GM12872 (cell line): ENCODE data around the gene HSP90AB1.
A peak's percentile ranks its signal among the peaks of the same experiment; 100 is the strongest.

Source experiments
- TF ChIP-seq, protein P1 (sequence below): IDR thresholded peaks from 3 replicates; pipeline ENCODE4 v1.5.1; 2011; ENCODE audit warnings: low read depth, mild to moderate bottlenecking, low read length, moderate library complexity; ENCODE audit not compliant: insufficient read depth

HSP90AB1 gene

DNA sequence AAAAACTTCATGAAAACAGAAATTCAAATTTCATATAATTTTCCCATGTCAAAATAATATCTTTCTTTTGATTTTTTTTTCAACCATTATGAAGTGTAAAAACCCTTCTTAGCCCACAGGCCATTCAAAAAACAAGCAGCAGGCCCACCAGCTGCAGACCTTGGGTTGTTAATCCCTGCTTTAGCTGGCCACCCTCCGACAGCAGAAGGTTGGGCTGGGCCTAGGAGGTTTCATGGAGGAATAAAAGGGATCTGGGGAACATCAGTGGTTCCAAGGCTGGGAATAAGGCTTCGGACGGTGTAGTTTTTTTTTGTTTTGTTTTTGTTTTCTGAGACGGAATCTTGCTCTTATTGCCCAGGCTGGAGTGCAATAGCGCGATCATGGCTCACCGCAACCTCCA lies 3.6 kb upstream of the HSP90AB1 start:
- TF ChIP-seq, protein P1, sequence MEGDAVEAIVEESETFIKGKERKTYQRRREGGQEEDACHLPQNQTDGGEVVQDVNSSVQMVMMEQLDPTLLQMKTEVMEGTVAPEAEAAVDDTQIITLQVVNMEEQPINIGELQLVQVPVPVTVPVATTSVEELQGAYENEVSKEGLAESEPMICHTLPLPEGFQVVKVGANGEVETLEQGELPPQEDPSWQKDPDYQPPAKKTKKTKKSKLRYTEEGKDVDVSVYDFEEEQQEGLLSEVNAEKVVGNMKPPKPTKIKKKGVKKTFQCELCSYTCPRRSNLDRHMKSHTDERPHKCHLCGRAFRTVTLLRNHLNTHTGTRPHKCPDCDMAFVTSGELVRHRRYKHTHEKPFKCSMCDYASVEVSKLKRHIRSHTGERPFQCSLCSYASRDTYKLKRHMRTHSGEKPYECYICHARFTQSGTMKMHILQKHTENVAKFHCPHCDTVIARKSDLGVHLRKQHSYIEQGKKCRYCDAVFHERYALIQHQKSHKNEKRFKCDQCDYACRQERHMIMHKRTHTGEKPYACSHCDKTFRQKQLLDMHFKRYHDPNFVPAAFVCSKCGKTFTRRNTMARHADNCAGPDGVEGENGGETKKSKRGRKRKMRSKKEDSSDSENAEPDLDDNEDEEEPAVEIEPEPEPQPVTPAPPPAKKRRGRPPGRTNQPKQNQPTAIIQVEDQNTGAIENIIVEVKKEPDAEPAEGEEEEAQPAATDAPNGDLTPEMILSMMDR = no peak

DNA sequence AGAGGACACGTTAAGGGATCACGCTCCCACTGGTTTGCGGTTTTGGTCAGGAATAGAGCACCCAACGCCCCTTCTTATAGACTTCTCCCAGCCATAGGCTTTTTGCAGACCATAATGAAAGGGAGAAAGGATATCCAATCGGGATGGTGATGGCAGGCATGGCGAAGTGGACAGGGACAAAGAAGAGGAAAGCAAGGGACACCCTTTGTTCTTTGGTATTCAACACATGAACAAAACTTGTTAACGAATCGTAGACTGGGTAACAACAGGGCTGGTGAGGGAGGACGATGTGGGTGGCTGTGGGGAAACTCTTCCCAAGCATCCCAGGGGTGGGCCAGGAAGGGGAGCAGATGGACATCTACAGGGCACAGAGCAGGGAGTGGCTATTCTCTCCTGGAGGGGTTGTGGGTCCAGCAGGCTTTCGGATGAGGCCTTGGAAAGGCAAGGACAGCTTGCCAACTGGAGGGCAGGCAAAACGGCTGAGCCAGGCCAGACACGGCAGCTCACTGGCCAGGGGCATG lies 1.4 kb upstream of the HSP90AB1 start:
- TF ChIP-seq, protein P1 = no peak

DNA sequence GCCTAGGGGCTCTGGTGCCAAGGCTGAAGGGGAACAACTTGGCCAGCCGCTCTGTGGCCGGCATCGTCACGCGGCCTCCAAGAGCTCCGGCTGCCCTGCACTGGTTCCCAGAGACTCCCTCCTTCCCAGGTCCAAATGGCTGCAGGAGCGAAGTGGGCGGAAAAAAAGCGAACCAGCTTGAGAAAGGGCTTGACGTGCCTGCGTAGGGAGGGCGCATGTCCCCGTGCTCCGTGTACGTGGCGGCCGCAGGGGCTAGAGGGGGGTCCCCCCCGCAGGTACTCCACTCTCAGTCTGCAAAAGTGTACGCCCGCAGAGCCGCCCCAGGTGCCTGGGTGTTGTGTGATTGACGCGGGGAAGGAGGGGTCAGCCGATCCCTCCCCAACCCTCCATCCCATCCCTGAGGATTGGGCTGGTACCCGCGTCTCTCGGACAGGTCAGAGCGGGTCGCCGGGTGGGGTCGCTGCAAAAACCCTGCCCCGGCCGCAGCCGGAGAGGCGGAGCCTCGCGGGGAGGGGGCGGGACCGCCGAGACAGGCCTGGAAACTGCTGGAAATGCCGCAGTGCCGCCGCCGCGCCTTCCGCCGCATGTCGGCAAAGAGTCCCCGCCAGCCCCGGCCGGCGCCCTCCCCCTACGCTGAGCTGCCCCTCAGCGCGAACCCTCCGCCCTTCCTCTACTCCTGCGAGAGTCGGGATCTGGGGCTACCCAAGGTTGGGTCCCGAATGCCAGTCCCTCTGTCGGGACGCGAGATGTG lies 814 bp upstream of the HSP90AB1 start:
- TF ChIP-seq, protein P1 = peak; percentile 43; the same call in 2 of the 3 replicates

DNA sequence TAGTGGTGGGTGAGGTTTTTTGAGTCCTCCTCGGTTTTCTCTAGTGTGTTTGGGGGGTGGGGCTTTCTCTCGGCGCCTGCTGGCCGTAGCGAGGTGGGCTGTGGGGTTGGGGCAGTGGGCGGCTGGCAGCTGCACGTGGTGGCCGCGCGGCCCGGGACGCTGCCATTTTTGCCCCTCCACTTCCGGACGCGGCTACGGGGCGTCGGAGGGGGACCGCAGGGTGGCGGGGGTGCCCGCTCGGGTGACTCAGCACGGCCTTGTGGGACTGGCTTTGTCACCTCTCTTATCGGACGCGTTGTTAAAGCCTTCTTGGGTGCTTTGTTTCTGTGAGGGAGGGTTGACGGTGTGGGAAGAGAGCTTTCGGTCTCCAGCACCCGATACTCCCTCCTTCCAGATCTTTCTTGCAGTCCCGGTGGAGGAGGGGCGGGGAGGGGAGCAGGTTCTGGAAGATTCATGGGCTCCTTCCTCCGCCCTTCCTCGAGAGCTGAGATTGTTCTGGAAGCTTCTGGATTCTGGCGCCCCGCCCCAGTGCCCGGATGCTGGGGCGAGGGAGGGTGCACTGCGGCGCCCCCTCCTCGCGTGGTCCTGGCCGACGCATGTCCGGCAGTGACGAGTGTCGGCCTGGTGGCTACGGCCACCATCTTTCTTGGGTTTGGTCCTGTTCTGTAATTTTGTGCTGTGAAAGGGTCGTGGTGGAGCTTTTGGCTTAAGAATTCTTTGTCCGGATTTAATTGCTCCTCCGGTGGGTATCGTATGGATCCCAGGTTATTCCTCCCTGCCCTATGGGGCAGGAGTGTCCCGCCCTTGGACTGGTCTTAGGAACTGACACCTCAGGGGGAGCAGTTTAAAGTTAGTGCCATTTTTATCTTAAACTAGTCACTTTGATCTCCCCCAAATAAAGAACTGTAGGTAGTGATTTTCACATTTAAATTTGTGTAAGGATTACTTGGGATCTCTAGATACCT lies 719 bp downstream of the HSP90AB1 start:
- TF ChIP-seq, protein P1 = no peak

DNA sequence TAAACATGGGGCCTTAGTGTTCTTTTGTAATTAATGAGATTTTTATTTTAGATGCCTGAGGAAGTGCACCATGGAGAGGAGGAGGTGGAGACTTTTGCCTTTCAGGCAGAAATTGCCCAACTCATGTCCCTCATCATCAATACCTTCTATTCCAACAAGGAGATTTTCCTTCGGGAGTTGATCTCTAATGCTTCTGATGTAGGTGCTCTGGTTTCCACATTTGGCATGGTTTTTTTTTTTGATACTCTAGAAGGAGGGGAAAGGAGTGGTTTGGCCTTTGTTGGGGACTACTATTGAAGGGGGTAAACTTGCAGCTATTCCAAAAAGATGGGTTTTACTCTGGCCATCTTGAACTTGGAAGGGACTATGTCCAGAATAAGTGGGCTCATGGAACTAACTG lies 1.7 kb downstream of the HSP90AB1 start:
- TF ChIP-seq, protein P1 = no peak

DNA sequence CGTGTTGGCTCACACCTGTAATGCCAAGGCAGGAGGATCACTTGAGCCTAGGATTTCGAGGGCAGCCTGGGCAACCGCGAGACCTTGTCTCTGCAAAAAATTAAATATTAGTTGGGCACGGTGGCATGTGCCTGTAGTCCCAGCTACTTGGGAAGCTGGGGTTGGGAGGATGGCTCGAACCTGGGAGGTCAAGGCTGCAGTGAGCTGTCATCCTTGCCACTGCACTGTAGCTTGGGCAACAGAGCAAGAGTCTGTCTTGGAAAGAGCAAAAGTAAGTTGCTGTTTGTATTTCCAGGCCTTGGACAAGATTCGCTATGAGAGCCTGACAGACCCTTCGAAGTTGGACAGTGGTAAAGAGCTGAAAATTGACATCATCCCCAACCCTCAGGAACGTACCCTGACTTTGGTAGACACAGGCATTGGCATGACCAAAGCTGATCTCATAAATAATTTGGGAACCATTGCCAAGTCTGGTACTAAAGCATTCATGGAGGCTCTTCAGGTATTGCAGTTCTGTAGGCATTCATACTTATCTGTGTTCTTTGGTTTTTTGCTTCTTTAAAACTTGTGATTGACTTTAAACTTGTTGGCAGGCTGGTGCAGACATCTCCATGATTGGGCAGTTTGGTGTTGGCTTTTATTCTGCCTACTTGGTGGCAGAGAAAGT lies 2.3 kb downstream of the HSP90AB1 start:
- TF ChIP-seq, protein P1 = no peak
